ENCODE data around the gene TMEM41A. TPM values are rescaled to one million over a fixed set of nuclear protein-coding genes. Genes with fewer than 3 reads are reported as not detected.

The TMEM41A gene
- total RNA-seq, 2 donors from 2014 or later, result 7.6 to 9.3 TPM

- TF ChIP-seq CTCF (IDR thresholded peaks at IDR 0.05) (no peak), POLR2A (IDR thresholded peaks at IDR 0.05) (no peak)
- 74 to 76% methylated on average over 2 of the region's 2 CpGs for WGBS, 2 donors
- no peaks in the 10 kb centered on the region for H3K27me3 ChIP-seq
- H3K9me3 ChIP-seq, result no peaks in the 10 kb centered on the region
- ATAC-seq (no peak), DNase-seq (no peak)
- no peaks in the 10 kb centered on the region for H3K36me3 ChIP-seq (replicated peaks in 1 of 2; ENCODE audit: insufficient read depth in 1 of 2, low read depth in 2 of 2)
- peak overlapping the region in 1 of 4 donors; percentile 16 for H3K27ac ChIP-seq
- intact Hi-C loops (cut with DNase I), result no loop called here
- H3K4me3 ChIP-seq, result no peak overlapping the region
- peaks cover 10% of the 10 kb centered on the region for H3K4me1 ChIP-seq
Measured at GRCh38 chr3:185534511-185534910, 35.7 kb upstream of the TMEM41A start.

GRCh38 chr3:185532901-185533300 is 34.1 kb upstream of the TMEM41A start:
- DNase-seq, result no peak
- H3K9me3 ChIP-seq, result no peaks in the 10 kb centered on the region
- H3K4me1 ChIP-seq, result peaks cover 10% of the 10 kb centered on the region
- no peaks in the 10 kb centered on the region for H3K27me3 ChIP-seq
- no peak for TF ChIP-seq POLR2A (IDR thresholded peaks at IDR 0.05)
- no peak for TF ChIP-seq CTCF (IDR thresholded peaks at IDR 0.05)
- no peak overlapping the region for H3K4me3 ChIP-seq
- WGBS, 2 donors, result 64 to 67% methylated on average over 5 of the region's 5 CpGs
- intact Hi-C loops (cut with DNase I), result no loop called here
- H3K36me3 ChIP-seq (replicated peaks in 1 of 2; ENCODE audit: insufficient read depth in 1 of 2, low read depth in 2 of 2), result no peaks in the 10 kb centered on the region
- no peak for ATAC-seq
- no peak overlapping the region for H3K27ac ChIP-seq

- intact Hi-C loops (cut with DNase I), result no loop called here
- DNase-seq (no peak), ATAC-seq (no peak)
- Histone ChIP-seq H3K4me1 (no peaks in the 10 kb centered on the region), H3K4me3 (no peak overlapping the region), H3K27ac (no peak overlapping the region), H3K9me3 (no peaks in the 10 kb centered on the region), H3K27me3 (no peaks in the 10 kb centered on the region), H3K36me3 (replicated peaks in 1 of 2; ENCODE audit: insufficient read depth in 1 of 2, low read depth in 2 of 2) (no peaks in the 10 kb centered on the region)
- WGBS, 2 donors, result 50 to 55% methylated on average over 5 of the region's 5 CpGs
- TF ChIP-seq CTCF (IDR thresholded peaks at IDR 0.05), result no peak
- no peak for TF ChIP-seq POLR2A (IDR thresholded peaks at IDR 0.05)
Measured at GRCh38 chr3:185530856-185531255, 32.0 kb upstream of the TMEM41A start.

DNA sequence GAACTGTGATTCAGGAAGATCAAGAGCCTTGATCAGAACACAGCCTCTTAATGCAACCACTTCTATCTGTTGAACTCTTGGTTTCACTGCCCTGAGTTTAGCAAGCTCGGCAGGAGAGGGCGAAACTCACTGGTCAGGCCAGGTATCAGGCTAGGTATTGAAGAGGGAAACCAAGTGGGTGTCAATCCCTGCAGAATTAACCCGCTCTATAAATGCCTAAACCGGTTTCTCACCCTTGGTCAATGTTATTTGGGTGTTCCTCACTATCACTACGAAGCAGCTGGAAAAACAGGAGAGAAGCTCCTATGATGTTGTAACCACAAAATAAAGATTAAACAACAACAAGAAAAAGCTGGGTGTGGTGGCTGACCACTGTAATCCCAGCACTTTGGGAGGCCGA is 29.7 kb upstream of the TMEM41A start:
- H3K4me3 ChIP-seq, result no peak overlapping the region
- no peaks in the 10 kb centered on the region for H3K36me3 ChIP-seq (replicated peaks in 1 of 2; ENCODE audit: insufficient read depth in 1 of 2, low read depth in 2 of 2)
- no peaks in the 10 kb centered on the region for H3K27me3 ChIP-seq
- no peak overlapping the region for H3K27ac ChIP-seq
- ATAC-seq (no peak), DNase-seq (no peak)
- H3K9me3 ChIP-seq, result no peaks in the 10 kb centered on the region
- no peak for TF ChIP-seq POLR2A (IDR thresholded peaks at IDR 0.05)
- no peak for TF ChIP-seq CTCF (IDR thresholded peaks at IDR 0.05)
- intact Hi-C loops (cut with DNase I), result no loop called here
- WGBS, 2 donors, result 80 to 84% methylated on average over 6 of the region's 6 CpGs
- no peaks in the 10 kb centered on the region for H3K4me1 ChIP-seq

DNA sequence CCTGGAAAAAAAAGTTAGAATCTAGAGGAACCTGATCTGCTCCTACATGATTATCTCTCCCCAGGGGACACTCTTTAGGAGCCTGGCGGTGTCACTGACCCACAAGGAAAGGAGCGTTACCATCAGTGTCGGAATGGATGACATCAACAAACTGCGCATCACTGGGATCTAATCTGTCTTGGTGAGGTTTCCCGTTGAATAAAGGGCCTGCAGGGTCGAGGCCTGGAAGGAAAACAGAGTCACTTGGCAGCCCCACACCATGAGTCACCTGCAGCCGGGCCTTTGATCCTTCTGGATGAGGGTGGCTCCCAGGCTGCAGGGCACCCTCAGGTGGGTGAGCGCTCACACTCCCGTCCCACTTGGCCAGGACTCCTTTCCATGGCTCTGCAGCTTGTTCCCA is 28.5 kb upstream of the TMEM41A start:
- ATAC-seq, result no peak
- no peak for TF ChIP-seq CTCF (IDR thresholded peaks at IDR 0.05)
- TF ChIP-seq POLR2A (IDR thresholded peaks at IDR 0.05), result no peak
- intact Hi-C loops (cut with DNase I), result no loop called here
- Histone ChIP-seq H3K27ac (no peak overlapping the region), H3K9me3 (no peaks in the 10 kb centered on the region), H3K4me1 (no peaks in the 10 kb centered on the region), H3K27me3 (no peaks in the 10 kb centered on the region), H3K36me3 (replicated peaks in 1 of 2; ENCODE audit: insufficient read depth in 1 of 2, low read depth in 2 of 2) (no peaks in the 10 kb centered on the region), H3K4me3 (no peak overlapping the region)
- WGBS, 2 donors, result 71 to 77% methylated on average over 6 to 9 of the region's 9 CpGs
- DNase-seq, result no peak
